Coronary artery (tissue), 2 donors: ENCODE results near the gene IFT20.

ENCODE experiments used
- DNase-seq: peaks from one replicate; pipeline ENCODE4 v3.0.0-alpha.2; 2017; ENCODE audit warnings: low spot score
- H3K27ac ChIP-seq, 2 donors: fragments of 200-600 bp; sonication (generic); one replicate each; pipeline ENCODE4 v1.5.1; 2016 to 2019
- H3K4me3 ChIP-seq: fragments of 200-600 bp; sonication (generic); 2 replicates; pipeline ENCODE4 v1.5.1; 2016; ENCODE audit warnings: mild to moderate bottlenecking, moderate library complexity
- TF ChIP-seq, protein P1 (sequence below): fragments of 200-600 bp; sonication (generic); IDR thresholded peaks from one replicate; pipeline ENCODE4 v1.5.1; 2019; ENCODE audit warnings: antibody characterized with exemption

Gene IFT20

DNA sequence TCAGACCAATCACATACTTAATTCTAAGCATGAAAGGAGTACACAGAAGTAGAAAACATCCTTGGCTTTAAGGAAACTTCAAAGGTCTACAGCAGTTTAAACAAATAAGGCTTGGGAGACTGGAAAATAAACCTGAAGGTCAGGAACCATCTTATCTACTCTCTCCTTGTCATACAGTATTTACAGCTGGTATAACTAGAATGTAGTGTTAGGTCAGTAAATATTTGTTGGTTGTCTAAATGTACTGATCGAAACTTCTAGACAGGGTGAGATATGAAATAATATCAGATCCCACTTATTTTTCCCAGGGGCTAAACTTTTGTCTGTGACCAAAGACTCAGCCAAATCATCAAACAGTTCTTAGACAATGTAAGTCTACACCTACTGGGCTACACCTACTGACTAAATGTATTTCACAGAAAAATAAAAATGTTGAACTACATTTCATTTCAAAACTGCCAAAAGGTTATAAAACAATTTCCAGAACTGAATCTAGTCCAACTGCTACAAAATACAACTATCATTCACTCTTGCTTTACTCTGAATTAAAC, 43.4 kb downstream of the IFT20 start:
- Histone ChIP-seq H3K4me3 (no peak overlapping the region), H3K27ac (no peak overlapping the region)
- no peak for DNase-seq
- TF ChIP-seq, protein P1, sequence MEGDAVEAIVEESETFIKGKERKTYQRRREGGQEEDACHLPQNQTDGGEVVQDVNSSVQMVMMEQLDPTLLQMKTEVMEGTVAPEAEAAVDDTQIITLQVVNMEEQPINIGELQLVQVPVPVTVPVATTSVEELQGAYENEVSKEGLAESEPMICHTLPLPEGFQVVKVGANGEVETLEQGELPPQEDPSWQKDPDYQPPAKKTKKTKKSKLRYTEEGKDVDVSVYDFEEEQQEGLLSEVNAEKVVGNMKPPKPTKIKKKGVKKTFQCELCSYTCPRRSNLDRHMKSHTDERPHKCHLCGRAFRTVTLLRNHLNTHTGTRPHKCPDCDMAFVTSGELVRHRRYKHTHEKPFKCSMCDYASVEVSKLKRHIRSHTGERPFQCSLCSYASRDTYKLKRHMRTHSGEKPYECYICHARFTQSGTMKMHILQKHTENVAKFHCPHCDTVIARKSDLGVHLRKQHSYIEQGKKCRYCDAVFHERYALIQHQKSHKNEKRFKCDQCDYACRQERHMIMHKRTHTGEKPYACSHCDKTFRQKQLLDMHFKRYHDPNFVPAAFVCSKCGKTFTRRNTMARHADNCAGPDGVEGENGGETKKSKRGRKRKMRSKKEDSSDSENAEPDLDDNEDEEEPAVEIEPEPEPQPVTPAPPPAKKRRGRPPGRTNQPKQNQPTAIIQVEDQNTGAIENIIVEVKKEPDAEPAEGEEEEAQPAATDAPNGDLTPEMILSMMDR, result no peak

DNA sequence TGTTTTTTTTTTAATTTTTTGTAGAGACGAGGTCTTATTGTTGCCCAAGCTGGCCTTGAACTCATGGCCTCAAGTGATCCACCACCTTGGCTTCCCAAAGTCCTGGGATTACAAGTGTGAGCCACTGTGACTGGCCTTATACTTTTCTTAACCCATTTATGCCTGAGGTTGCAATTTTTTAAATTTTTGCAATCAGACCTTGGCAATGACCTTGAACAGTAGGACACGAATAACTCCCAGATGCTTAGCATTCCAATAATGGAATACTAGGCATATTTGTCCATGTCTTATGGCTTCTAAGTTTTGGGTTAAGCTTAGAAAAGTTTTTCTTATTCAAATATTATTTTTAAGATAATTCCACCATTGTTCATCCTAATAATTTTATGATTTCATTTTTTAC, 44.6 kb downstream of the IFT20 start:
- H3K27ac ChIP-seq, result no peak overlapping the region
- no peak overlapping the region for H3K4me3 ChIP-seq
- TF ChIP-seq, protein P1, result no peak
- no peak for DNase-seq

GRCh38 chr17:28285965-28286364, 49.3 kb downstream of the IFT20 start:
- no peak overlapping the region for H3K27ac ChIP-seq
- no peak for DNase-seq
- TF ChIP-seq, protein P1, result no peak
- no peak overlapping the region for H3K4me3 ChIP-seq

DNA sequence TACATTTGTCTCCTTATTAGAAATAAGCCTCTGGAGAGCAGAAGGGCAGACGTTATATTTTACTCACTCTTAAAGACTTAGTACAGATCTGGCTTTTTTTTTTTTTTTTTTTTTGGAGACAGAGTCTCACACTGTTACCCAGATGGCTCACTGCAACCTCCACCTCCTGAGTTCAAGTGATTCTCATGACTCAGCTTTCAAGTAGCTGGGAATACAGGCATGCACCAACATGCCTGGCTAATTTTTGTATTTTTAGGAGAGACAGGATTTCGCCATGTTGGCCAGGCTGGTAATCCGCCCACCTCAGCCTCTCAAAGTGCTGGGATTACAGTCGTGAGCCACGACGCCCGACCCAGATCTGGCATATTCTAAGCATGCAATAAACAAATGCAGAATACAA, 52.7 kb downstream of the IFT20 start:
- TF ChIP-seq, protein P1, result no peak
- no peak overlapping the region for H3K27ac ChIP-seq
- DNase-seq, result no peak
- H3K4me3 ChIP-seq, result no peak overlapping the region

GRCh38 chr17:28280826-28281225, 54.4 kb downstream of the IFT20 start:
- no peak for DNase-seq
- TF ChIP-seq, protein P1, result no peak
- no peak overlapping the region for H3K4me3 ChIP-seq
- H3K27ac ChIP-seq, result no peak overlapping the region

DNA sequence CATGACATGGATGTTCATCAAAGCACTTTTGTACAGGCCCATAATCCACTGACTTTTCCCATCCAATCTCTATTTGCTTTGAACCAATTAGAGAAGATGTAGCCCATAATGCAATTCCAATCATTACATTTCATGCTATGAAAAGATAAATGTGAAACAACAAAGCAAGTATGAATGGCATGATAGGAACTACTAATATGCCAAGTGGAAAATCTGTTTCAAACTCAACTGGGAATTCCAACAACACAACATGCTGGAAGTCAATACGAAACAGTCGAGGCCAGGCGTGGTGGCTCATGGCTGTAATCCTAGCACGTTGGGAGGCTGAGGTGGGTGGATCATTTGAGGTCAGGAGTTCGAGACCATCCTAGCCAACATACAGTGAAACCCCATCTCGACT, 55.9 kb downstream of the IFT20 start:
- Histone ChIP-seq H3K4me3 (no peak overlapping the region), H3K27ac (no peak overlapping the region)
- TF ChIP-seq, protein P1, result no peak
- no peak for DNase-seq
